ENCODE data around the gene CDH12.
A peak's percentile ranks its signal among the peaks of the same experiment; 100 is the strongest.

The CDH12 gene

DNA sequence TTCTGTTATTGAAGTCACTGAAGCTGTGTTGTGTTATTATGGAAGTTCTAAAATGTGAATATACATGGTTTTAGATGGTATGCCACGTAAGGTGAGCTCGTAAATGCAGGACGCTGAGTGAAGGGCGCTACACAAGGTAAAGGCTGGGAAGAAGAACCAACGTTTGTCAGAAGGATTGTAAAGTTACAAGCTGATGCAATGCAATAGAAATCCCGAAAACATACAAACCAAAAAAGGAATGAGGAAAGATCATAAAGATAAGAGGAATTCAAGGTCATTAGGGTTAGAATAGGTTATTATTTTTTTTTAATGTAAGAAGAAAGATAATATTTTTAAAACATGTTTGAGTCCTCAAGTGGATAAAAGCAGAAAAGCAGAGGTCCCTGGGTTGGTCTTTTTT is 538.6 kb downstream of the CDH12 start:
- Histone ChIP-seq H3K9me2 (replicated peaks; ENCODE audit: insufficient read depth, low read length) (no peaks in the 10 kb centered on the region), H3K27ac (ENCODE audit: low read depth, low read length) (no peak overlapping the region), H3K27me3 (ENCODE audit: low read length) (no peaks in the 10 kb centered on the region), H3F3A (ENCODE audit: insufficient read depth) (no peaks in the 10 kb centered on the region), H3K9ac (ENCODE audit: low read length) (no peak overlapping the region), H4K20me1 (ENCODE audit: low read depth, low read length) (no peaks in the 10 kb centered on the region), H3K4me3 (ENCODE audit: insufficient read depth, low read length, poor library complexity, severe bottlenecking) (no peak overlapping the region), H3K36me3 (ENCODE audit: low read length) (no peaks in the 10 kb centered on the region), H2AFZ (ENCODE audit: low read depth, low read length, severe bottlenecking) (peak overlapping the region; percentile 45), H3K4me2 (ENCODE audit: low read depth, low read length, poor library complexity, severe bottlenecking) (no peak overlapping the region), H3K79me2 (ENCODE audit: insufficient read depth, low read length) (no peaks in the 10 kb centered on the region), H3K9me3 (ENCODE audit: insufficient read depth, low read length) (no peaks in the 10 kb centered on the region)
- TF ChIP-seq, protein P1, sequence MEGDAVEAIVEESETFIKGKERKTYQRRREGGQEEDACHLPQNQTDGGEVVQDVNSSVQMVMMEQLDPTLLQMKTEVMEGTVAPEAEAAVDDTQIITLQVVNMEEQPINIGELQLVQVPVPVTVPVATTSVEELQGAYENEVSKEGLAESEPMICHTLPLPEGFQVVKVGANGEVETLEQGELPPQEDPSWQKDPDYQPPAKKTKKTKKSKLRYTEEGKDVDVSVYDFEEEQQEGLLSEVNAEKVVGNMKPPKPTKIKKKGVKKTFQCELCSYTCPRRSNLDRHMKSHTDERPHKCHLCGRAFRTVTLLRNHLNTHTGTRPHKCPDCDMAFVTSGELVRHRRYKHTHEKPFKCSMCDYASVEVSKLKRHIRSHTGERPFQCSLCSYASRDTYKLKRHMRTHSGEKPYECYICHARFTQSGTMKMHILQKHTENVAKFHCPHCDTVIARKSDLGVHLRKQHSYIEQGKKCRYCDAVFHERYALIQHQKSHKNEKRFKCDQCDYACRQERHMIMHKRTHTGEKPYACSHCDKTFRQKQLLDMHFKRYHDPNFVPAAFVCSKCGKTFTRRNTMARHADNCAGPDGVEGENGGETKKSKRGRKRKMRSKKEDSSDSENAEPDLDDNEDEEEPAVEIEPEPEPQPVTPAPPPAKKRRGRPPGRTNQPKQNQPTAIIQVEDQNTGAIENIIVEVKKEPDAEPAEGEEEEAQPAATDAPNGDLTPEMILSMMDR (IDR thresholded peaks at IDR 0.05; ENCODE audit: insufficient read depth, low read length, poor library complexity, severe bottlenecking) = no peak
- no peak for TF ChIP-seq EZH2phosphoT487 (conservative IDR thresholded peaks at IDR 0.05; ENCODE audit: low read length)

DNA sequence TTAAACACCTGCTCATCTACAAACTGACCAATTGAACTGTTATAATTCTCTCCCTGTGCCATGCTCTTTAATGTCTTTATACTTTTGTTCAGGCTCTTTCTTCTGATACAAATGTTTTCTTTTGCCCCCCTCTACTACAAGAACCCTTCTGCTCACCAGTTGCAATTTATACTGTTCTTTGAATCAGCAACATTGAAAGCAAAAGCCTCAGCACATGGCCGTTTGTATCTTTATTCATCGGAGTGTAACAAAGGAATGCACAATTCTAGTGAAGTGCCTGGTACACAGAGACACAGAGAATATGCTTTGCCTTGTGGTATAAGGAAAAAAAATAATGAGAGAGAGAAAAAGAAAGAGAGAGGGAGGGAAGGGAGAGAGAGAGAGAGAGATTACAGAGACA is 547.1 kb downstream of the CDH12 start:
- Histone ChIP-seq H3K79me2 (ENCODE audit: insufficient read depth, low read length) (no peaks in the 10 kb centered on the region), H3K9ac (ENCODE audit: low read length) (no peak overlapping the region), H3K36me3 (ENCODE audit: low read length) (no peaks in the 10 kb centered on the region; the same call in 1 of the 2 replicates), H3K4me3 (ENCODE audit: insufficient read depth, low read length, poor library complexity, severe bottlenecking) (no peak overlapping the region), H3K9me3 (ENCODE audit: insufficient read depth, low read length) (no peaks in the 10 kb centered on the region), H2AFZ (ENCODE audit: low read depth, low read length, severe bottlenecking) (no peak overlapping the region), H3K27ac (ENCODE audit: low read depth, low read length) (no peak overlapping the region), H3K4me2 (ENCODE audit: low read depth, low read length, poor library complexity, severe bottlenecking) (no peak overlapping the region), H3K27me3 (ENCODE audit: low read length) (no peaks in the 10 kb centered on the region), H3F3A (ENCODE audit: insufficient read depth) (no peaks in the 10 kb centered on the region), H4K20me1 (ENCODE audit: low read depth, low read length) (no peaks in the 10 kb centered on the region), H3K9me2 (replicated peaks; ENCODE audit: insufficient read depth, low read length) (no peaks in the 10 kb centered on the region)
- TF ChIP-seq, protein P1 (IDR thresholded peaks at IDR 0.05; ENCODE audit: insufficient read depth, low read length, poor library complexity, severe bottlenecking) = no peak
- no peak for TF ChIP-seq EZH2phosphoT487 (conservative IDR thresholded peaks at IDR 0.05; ENCODE audit: low read length)

DNA sequence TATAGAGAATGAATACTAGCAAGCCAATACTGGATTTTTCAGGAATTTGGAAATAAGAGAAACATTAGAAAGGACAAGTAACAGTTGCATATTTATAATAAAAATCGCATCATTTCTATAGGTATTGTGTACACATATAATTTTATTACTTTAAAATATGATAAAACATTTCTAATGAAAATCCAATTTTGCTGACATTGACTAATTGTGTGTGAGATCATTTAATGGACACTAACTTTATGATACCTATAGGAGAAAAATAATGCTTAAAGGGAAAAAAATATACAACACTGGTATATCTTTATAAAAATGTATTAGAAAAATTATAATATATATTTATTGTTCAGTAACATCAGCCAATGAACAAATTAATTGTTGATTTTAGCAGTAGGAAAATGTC is 557.3 kb downstream of the CDH12 start:
- peaks cover 30% of the 10 kb centered on the region; the same call in 1 of the 2 replicates for H3K9me3 ChIP-seq (ENCODE audit: insufficient read depth, low read length)
- no peaks in the 10 kb centered on the region for H3F3A ChIP-seq (ENCODE audit: insufficient read depth)
- no peaks in the 10 kb centered on the region for H3K9me2 ChIP-seq (replicated peaks; ENCODE audit: insufficient read depth, low read length)
- H4K20me1 ChIP-seq (ENCODE audit: low read depth, low read length) = no peaks in the 10 kb centered on the region
- no peak overlapping the region for H3K4me3 ChIP-seq (ENCODE audit: insufficient read depth, low read length, poor library complexity, severe bottlenecking)
- peaks cover 5% of the 10 kb centered on the region; the same call in 1 of the 2 replicates for H3K36me3 ChIP-seq (ENCODE audit: low read length)
- no peaks in the 10 kb centered on the region for H3K27me3 ChIP-seq (ENCODE audit: low read length)
- H3K4me2 ChIP-seq (ENCODE audit: low read depth, low read length, poor library complexity, severe bottlenecking) = no peak overlapping the region
- H3K27ac ChIP-seq (ENCODE audit: low read depth, low read length) = no peak overlapping the region
- H3K9ac ChIP-seq (ENCODE audit: low read length) = no peak overlapping the region
- no peaks in the 10 kb centered on the region for H3K79me2 ChIP-seq (ENCODE audit: insufficient read depth, low read length)
- no peak overlapping the region for H2AFZ ChIP-seq (ENCODE audit: low read depth, low read length, severe bottlenecking)
- TF ChIP-seq, protein P1 (IDR thresholded peaks at IDR 0.05; ENCODE audit: insufficient read depth, low read length, poor library complexity, severe bottlenecking) = no peak
- no peak for TF ChIP-seq EZH2phosphoT487 (conservative IDR thresholded peaks at IDR 0.05; ENCODE audit: low read length)
